ENCODE measurements around the gene ARID5B.

ARID5B gene

DNA sequence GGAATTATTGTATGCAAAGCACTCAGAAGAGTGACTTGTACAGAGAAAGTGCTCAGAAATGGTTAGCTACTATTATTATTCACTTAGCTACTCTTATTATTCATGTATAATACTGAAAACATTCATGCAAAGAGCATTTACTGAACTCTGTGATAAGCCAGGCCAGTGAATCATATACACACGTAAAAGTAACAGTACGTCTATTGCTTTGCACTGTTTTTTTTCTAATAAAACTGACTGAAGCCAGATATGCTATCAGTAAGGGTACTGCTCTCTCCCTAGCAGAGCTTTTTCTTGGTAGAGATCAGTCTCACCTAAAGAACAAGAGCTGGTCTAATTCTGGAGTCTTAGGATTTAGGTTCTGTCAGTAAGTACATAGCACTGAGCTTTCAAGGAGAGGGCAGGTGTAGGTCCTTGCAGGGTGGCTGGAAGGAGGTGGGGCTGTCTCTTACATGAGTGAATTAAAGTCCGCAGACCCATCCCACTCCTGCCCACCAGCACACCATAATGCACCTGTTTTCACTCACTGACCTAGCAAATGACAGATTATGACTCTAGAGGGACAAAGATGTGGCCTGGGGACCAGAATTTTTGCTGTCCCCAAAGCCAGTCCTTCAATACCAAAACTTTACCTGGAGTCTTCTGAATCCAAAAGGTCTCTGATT lies 145.9 kb downstream of the ARID5B start:
- no peak for DNase-seq

- DNase-seq = no peak
Measured at GRCh38 chr10:62047960-62048383, 146.5 kb downstream of the ARID5B start.

GRCh38 chr10:62048470-62048869 lies 147.0 kb downstream of the ARID5B start:
- peak in 1 of 56 donors; percentile 55 for DNase-seq

GRCh38 chr10:62048919-62049623 lies 147.6 kb downstream of the ARID5B start:
- peak in 55 of 56 donors; percentile 23 to 93 (median 82) for DNase-seq

- no peak for DNase-seq
Measured at GRCh38 chr10:62049624-62050345, 148.3 kb downstream of the ARID5B start.

- DNase-seq = peak in 1 of 56 donors; percentile 42
Measured at GRCh38 chr10:62050346-62050892, 148.9 kb downstream of the ARID5B start.

DNA sequence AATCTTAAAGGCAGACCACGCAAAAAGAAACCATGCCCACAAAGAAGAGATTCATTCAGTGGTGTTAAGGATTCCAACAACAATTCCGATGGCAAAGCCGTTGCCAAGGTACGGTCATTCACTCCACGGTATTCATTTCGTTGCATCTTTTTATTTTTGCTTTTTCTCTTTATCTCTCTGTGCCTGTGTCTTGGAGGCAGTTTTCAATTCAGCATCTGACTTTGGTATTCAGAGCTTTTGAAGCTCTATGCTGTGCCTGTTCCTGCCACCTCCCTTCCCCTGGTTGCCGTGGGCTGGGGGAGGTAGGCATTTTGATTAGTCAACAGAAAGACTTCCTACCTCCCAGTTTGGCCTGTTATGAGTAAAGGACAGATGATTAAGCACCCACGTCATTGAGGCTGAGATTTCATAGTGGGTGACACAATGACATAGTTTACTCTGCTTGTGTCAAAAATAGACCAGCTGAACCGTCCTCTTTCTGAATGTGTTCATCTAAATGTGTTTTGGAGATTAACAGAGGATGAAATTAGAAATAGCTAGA lies 149.5 kb downstream of the ARID5B start:
- peak in 19 of 56 donors; percentile 8 to 56 (median 31) for DNase-seq

- no peak for DNase-seq
Measured at GRCh38 chr10:62052276-62052675, 150.8 kb downstream of the ARID5B start.

DNA sequence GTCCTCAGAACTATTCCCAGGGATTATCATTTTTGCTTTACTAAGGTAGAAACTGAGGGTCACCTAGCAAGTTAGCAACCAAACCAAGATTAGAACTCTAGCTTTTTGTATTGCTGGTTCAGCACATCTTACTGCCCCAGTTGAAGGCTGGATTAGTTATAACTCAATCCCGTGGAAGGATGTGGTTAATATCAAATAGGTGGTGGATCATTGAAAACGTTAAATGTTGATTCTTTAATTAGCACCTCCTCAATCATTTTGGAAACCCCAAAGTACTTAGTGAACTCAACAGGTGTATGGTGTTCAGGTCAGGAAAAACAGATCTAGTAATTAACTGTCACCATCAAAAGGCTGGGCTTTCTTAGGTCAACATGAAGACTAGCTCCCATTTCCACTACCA lies 152.4 kb downstream of the ARID5B start:
- DNase-seq = no peak

DNA sequence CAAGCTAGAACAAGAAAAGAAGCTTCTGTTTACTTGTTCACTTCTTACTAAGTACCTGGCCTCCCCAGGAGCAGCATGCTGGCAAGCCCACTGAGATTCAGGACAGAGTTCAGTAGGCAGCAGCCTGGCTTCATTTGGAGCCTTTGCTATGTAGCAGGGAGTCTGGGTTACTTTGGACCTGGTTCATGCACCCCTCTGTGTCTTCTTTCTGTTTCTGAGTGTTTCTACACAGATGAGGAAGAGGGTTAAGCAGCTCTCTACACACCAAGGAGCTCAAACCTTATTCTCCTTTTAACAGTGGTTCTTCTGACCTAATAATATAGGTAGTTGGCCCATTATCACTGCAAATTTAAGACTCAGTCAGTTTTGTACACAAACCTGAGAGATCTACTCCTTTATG lies 152.9 kb downstream of the ARID5B start:
- DNase-seq = no peak

GRCh38 chr10:62054830-62055229 lies 153.3 kb downstream of the ARID5B start:
- no peak for DNase-seq

- DNase-seq = no peak
Measured at GRCh38 chr10:62056219-62056618, 154.7 kb downstream of the ARID5B start.

DNA sequence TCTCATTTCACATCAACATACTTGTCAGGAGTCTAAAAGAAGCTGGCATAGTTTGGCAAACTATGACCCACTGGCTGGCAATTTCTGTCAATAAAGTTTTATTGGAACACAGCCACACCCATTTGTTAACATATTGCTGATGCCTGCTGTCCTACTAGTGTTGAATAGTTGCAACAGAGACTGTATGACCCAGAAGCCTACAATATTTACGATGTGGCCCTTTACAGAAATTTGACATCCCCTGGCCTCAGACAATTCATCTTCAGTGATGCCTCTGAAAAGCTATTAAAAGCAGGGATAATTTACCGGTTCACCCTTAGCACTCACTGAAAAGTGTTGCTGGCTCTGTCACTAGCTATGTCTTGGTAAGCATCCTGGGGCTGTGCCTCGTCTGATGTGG lies 155.2 kb downstream of the ARID5B start:
- no peak for DNase-seq

DNA sequence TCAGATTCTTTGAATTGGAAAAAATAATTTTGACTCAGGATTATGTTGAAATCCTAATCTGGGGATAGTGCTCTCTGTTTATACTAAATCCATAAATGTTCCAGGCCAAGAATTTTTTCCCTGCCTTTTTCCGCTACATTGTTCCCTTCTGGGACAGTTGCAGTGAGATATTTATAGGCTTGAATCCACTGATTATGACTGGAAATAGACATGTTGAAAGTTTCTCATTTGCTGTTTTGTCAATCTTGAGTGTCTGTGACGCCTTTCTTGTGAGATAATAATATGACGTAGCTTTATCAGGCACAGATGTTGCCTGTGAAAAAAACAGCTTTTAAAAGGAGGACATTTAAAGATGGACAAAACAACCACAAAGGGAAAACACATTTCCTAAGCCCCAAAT lies 155.9 kb downstream of the ARID5B start:
- no peak for DNase-seq

- DNase-seq = no peak
Measured at GRCh38 chr10:62057850-62058249, 156.4 kb downstream of the ARID5B start.

DNA sequence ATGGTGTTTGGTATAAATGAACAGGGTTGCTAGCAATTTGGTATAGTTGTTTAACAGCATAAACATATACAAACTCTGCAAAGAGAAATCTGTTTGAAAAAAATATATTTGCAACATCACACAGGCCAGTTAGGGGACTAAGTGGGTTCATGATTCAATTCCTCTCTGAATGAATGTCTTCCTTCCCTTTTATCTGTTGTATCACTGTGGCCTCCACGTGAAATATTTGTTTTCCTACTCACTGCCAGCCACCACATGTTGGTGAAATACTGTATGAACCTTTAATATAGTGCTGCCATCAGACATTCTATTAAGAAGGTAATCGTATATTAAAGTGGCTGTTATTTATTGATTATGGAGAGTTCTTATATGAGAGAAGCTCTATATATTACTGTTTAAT lies 157.0 kb downstream of the ARID5B start:
- no peak for DNase-seq

- DNase-seq = no peak
Measured at GRCh38 chr10:62058896-62059216, 157.4 kb downstream of the ARID5B start.

DNA sequence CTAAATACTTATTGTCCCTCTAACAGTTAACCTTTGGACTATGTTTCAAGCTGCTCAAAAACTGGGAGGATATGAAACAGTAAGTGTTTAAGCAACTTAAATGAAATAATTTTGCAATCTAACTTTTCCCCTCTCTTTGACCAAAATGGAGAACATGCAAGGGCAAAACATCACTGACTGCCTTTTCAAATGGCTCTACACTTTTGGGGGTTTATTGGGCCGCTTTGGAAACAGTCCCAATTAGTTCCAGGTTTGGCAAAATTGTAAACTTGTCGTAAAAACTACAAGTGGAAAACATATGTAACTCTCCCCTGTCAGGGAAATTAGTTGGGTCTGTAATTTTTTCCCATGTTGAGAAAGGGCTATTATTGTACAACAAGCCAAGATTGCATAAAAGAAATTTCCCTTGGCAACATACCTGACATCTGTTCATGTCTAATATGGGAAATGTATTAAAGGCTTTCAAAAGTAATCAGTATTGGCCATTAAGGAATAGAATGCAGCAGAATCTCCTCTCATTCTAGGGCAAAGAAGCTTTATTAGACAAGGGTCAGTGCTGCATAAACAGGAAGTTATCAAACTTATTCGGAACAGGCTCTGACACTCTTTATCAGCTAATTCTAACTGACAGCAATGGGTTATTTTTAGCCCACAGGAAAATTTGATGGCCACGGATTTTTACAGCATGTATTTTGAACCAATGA lies 157.9 kb downstream of the ARID5B start:
- DNase-seq = no peak

GRCh38 chr10:62062028-62062427 lies 160.5 kb downstream of the ARID5B start:
- no peak for DNase-seq

DNA sequence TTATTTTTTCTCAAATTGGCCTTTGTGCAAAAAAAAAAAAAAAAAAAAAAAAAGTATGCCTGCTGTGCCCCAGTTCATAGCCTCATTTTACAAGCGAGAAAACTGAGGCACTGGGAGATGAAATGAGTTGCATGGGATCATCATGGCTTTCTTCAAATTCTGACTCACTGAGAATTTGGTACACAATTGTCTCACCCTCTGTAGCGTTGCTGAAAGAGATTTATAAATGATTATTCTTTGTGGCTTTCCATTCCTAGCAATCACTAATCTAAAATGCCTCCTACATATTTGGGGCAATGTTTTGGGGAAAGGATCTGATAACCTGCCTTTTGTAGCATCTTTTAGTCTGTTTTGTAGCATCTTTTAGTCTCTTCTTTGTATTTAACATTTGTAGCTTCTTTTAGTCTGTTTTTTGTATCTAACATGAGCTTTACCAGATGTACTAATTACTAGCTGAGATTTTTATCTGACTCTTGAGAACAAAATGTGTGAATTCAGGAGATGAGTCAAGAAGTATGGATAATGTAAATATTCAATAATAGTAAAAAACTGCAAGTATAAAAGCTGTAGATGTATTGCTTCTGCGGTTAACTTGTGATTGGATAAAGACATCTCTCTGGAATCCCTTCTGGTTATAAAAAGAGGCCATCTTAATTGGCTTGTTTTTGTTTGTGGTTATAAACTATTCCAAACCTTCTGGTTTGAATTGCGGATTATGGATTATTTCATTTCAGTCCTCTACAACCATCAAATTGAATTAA lies 161.4 kb downstream of the ARID5B start:
- DNase-seq = no peak

All from amygdala (tissue), 56 donors.